HG02571 (cell line): ENCODE results near the gene SNX22.

Experiments
- ATAC-seq: cut with Tn5 transposase; IDR thresholded peaks from one replicate; pipeline ENCODE4 v1.9.1; 2021; ENCODE audit warnings: mild to moderate bottlenecking, moderate library complexity; ENCODE audit not compliant: unreplicated experiment

The SNX22 gene

DNA sequence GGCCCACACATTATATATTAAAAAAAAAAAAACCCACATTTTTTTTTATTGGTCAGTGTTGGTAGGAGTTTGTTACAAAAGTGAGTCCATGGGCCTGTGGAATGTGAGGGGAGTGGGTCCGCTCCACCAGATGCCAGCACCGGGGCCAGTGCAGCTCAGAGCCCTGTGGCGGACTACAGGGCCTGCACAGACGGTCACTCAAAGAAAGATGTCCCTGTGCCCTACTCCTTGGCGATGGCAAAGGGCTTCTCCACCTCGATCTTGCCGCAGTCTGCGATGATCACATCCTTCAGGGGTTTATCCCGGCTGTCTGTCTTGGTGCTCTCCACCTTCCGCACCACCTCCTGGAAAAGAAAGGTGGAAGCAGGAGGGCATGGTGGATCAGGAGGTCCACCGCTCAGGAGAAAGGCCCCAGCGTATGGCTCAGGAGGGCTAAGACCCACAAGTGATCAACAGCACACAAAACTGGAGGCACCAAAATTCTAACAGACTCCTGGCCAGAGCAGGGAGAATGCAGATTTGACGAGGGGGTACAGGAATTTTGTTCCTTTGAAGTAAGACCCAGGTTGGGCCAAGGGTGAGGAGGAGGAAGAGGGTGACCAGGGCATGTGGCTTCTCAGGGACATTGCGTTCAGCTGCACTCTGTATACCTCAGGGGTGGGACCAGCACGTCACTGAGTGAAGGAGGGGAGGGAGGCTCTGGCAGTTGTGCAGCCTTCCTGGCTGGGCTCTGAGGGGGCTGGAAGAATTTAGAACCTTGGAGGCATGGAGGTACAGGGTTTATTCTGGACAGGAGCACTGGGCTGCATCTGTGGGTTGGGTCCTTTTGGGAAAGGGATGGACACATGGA is 4.5 kb downstream of the SNX22 start:
- no peak for ATAC-seq

DNA sequence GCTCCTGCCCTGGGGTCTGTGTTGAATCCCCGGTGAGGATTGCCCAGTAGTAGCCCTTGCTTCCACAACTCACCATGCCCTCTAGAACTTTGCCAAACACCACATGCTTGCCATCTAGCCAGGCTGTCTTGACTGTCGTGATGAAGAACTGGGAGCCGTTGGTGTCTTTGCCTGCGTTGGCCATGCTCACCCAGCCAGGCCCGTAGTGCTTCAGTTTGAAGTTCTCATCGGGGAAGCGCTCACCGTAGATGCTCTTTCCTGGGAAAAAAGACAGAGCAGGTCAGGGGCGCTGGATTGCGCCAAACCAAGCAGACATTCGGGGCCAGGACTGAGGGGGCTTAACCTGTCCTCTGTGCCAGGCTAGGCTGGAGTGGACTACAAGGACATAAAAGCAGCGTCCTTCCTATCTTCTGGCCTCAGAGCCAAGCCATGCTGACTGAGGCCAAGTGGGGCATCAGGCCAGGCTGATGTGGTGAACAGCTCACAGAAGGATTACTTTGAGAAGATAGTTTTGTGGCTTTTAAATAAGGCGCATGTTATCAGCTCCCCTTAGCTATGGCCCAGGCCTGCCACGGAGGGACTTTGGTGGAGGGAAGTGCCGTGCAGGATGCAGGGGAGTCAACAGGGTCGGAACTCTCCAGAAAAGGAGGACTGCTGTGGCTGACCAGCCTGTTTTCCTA is 5.3 kb downstream of the SNX22 start:
- ATAC-seq = no peak

DNA sequence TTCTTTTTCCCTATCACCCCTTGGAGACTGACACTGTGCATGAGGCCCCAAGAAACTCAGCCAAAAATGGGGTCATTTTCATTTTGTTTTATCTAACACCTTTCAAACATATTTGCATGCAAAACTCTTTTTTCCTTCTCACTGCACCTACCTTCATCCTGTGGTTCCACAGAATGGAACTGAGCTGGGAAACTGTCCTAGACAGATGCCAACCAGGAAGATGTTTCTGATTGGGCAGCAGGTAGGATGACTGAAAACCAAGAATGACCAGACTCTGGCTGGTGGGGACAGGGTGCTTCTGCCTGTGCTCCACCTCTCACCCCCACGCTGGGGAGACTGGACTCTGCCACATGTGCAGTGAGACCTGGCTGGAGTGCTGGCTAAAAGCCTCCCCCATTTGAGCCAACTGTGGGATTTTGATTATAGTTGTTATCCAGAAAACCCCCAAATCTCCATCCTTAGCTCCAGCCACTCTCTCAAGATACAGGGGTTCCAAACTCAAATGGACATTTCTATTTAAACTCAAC is 6.1 kb downstream of the SNX22 start:
- ATAC-seq = no peak

DNA sequence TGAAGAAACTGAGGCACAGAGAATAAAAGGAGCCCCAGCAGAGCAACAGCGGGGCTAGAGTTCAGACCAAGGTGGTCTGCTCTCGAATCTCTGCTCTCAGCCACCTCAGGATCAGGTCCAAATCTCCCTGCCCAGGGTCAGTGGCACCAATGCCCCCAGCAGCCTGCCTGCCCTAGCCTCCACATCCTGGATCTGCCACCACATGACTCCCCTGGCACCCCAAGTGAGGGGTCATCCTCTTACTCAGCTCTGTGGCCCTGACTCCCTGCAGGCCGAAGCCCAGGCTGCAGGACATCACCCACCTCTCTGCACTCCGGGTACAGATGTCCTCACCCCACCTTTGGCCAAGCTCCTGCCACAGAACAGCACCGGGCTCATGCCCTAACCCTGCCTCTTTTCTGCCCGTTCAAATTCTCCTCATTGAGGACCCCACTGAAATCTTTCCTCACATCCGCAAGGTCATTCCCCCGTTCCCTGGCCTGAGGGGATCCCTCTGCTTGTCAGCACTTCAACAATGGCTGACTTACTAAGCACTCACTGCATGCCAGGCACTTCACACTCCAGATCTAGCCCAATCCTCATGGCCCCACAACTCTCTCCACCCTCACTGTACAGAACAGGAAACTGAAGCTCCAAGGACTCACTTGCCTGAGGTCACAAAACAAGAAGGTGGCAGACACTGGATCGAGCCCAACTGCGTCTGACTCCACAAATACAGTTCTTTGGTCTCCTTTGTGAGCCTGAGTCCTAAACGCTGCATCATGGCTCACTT is 7.0 kb downstream of the SNX22 start:
- no peak for ATAC-seq

DNA sequence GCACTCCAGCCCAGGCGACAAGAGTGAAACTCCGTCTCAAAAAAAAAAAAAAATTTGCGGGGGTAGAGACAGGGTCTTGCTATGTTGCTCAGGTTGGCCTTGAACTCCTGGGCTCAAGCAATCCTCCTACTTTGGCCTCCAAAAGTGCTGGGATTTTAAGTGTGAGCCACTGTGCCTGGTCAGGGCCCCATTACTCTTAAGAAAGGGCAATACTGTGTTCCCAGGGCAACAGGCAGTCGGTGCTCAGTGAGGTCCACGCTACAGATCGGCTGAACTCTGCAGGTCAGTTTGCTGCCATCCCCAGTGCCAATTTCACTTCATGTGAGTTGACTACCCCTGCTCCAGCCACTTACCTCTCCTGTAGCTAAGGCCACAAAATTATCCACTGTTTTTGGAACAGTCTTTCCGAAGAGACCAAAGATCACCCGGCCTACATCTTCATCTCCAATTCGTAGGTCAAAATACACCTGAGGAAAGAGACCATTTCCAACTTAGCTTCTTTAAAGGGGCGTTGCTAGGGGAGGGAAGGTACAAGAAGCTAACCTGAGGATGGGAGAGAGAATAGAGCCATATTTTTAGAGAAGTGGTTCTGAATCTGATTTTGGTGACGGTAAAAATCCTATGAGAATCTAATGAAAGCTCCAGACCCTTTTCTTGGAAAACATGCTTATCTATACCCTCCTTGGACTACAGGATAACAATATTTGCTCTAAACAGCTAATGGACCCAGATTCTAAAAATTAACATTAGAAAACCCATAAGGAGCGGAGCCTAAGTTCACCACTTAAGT is 10.4 kb downstream of the SNX22 start:
- no peak for ATAC-seq

DNA sequence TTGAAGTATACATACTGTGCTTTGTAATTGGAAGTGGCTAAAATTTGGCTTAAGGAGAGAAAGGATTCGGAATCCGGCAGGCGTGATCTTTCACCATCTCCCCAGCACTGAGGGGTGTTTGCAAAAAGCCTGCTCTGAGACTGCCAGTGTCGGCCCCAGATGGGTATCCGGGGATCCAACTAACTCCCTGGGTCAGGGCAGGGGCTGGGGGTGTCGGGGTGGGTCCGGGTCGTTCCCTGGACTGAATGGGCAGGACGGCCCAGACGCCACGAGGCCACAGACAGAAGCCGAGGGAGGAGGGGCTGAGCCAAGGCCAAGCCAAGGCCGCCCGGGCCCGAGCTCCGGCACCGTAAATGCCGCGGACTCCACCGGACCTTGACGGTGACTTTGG is 10.9 kb downstream of the SNX22 start:
- ATAC-seq = peak; percentile 32

DNA sequence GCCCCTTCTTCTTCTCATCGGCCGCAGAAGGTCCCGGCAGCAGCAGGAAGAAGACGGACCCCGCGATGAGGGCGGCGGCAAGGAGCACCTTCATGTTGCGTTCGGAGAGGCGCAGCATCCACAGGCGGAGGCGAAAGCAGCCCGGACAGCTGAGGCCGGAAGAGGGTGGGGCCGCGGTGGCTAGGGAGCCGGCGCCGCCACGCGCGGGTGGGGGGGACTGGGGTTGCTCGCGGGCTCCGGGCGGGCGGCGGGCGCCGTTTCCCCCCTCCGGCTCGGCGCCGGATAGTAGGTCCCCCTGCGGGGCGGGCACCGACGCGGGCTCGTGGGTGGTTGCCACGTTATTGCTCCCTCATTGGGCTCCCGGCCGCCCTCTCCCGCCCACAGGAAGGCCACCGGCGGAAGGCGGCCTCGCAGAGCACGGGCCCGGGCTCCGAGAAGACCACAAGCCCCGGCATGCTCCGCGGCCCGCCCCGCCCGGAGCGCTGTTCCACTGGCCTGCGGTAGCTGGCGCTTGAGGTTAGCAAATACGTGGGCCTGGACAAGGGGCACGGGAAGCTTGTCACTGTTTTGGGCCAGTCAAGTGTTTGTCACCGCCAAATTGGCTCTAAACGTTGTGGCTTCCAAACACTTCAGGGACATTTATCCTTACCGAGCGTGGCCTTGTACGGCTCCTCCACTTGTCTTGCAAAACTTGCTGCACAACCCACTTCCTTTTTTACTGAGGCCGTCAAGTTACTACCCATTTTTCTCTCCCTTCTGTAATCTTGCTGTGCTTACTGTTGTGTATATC is 11.5 kb downstream of the SNX22 start, which contains the start of gene PPIB:
TSS of gene PPIB (minus strand) at position 154 of the 790 bp plus-strand sequence. CDS start at position 118, 36 bp downstream.
- peak; percentile 88 for ATAC-seq

DNA sequence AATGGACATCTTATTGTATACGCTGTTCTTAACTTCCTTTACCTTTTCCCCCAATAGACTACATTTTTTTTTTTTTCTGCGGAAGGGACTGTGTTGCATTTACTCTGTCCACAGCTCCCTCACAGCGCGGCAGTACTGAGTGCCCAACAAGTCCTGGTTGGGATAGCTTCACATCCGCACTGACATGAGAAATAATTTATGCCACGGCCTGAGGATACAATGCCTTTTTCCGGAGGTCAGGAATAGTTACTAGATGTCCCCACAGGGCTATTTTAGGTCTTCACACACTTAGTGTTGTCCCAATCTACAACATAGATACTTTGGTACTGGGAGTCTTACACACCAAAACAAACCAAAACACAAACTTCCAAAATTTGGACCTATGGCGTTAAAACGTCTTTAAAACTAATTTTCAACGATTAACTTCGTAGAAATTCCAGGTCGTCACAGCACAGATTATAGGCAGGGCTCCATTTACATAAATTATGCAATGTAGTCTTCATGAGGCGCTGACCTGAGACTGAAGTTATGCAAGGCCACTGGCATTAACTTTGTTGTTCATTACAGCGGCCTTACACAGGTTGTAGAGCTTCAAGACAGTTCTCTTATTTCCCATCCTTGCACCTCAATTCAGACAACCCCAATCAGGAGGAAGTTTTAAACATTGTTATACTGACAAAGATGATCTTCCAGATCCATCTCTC is 12.3 kb downstream of the SNX22 start:
- ATAC-seq = peak; percentile 2

DNA sequence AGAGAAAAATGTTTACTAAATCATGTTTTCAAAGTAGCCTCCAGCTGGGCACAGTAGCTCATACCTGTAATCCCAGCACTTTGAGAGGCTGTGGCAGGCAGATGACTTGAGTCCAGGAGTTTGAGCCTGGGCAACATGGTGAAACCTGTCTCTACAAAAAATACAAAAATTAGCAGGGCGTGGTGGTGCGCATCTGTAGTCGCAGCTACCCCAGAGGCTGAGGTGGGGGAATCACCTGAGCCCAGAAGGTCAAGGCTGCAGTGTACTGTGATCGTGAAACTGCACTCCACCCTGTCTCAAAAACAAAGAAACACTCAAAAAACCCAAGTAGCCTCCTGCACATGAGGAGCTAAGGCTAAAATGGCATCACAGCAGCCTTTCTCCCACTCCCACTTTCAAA is 12.9 kb downstream of the SNX22 start:
- no peak for ATAC-seq

DNA sequence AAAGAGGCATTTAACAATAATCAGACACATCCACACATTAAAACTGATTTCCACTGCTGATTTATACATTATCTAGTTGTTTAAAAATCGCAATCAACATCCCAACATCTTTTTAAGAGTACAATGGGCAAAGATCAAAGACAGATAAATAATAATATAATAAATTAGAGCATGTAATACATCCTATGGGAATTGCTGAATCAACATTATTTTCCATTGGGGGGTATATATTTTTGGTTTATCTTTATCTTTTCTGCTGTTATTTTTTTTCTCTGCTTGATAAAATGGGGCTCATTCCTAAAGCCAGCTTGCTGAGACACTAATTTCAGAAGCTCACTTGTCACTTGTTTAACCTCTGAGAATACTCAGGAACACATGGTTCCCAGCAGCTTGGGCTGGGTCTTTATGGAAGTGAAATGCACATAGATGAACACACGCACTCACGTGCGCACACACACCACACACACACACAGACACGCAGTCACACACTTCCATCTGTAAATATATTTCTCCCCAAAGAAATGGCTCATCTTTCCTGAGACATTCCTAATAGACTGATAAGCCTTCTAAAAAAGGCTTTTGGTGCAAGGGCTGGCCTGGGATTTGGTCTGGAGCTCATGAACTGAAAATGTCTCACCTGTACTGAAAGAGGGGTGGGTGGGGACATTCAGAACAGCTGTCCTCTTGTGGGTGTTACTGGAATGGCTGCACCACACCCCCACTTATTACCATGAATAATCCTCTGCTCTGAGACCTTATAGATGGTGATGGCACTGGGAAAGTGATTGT is 14.8 kb downstream of the SNX22 start:
- ATAC-seq = no peak

DNA sequence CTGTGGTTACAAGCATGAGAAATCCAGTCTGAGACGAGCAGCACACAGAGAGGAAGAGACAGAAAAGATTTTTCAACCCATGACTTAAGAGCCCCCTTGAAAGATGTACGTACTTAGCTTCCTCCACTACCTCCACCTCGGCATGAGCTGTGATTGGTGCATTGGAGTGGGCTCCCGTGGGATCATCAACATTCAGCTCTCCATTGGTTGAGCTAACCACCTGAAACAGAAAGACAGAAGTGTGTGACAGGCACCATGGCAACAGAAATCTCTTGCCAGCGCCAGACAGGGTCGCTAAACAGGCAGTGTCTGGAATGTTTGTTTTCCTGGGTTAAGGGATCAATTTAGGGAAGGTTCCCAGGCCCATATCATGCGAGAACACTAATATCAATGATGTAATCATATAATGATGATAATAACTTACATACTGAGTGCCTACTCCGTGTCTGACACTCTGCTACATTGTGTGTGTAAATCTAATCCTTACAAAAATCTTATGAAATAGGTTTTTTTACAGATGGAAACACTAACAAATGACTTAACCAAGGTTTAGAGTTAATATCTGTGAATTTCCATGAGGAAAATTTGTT is 28.8 kb downstream of the SNX22 start:
- no peak for ATAC-seq

DNA sequence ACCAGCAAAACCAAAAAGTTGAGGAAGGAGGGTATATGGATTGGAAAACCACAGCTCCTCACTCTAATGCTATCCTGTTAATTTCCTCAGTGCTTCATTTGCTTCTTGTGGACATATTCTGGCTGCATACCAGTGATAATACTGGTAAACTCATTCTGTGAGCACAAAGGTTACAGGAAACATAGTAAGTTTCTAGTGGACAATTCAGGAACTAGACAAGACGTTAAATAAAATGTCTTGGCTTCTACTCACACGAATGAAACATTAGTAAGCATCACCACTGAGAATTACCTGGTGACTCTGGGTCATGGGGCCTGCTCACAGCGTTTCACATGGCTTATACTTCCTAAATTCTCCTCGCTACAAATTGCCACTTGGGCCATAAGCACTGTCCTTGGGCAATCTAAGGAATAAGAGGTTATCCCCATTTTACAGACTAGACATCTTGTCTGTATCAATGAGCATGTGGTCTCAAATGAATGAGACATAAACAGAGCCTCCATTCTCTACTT is 31.4 kb downstream of the SNX22 start:
- ATAC-seq = no peak

DNA sequence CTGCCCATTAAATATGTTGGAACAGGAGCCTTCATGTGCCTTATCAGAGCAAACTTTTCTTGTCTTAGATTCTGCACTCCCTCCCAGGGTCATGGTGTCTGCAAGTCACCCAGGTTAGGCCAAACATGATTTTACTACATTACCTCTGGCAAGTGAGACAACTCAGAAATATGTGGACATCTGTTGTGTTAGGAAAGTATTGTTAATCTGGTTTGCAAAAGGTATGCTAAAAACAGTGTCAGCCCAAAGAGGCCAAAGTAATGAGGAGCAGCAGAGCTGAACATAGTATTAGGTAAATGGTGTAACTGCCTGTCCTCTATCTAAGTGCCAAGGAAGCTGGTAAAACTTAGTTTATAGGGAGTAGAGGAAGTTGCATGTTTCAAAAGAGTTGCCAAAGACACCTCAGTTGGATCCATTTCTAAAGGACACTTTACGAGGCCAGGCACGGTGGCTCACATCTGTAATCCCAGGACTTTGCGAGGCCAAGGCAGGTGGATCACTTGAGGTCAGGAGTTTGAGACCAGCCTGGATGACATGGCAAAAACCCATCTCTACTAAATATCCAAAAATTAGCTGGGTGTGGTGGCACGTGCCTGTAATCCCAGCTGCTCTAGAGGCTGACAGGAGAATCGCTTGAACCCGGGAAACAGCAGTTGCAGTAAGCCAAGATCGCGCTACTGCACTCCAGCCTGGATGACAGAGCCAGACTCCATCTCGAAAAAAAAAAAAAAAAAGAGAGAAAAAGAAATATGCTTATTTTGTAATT is 33.8 kb downstream of the SNX22 start:
- no peak for ATAC-seq

DNA sequence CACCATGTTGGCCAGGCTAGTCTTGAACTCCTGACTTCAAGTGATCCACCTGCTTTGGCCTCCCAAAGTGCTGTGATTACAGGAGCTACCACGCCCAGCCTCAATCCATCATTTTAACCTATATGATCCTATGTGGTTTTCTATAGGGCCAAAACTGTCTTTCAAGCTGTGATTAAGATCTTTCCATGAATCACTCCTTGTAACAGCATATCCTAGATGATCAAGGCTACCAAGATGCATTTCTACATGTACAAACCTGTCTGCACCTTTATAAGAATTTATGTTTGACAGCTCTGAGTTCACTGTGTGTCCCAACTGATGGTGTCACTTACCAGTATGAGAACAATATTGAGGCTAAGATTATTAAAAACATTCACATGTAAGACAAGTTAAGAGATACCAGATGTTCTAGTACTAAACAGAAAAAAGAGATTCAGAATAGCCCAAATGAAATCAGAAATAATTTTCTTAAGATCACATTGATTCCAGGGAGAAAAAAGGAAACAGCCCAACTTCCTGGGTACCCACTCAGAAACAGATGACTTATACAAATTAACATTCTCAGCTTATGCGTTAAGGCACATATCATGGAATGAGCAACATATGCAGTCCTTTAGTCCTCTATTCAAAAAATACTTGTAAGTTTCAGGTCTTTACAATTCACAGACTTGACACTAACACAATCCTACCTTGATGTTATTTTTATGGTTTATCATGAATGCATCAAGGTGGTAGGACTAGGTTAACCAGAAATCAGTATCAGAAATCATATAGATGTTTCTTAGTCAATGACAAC is 36.1 kb downstream of the SNX22 start:
- no peak for ATAC-seq

DNA sequence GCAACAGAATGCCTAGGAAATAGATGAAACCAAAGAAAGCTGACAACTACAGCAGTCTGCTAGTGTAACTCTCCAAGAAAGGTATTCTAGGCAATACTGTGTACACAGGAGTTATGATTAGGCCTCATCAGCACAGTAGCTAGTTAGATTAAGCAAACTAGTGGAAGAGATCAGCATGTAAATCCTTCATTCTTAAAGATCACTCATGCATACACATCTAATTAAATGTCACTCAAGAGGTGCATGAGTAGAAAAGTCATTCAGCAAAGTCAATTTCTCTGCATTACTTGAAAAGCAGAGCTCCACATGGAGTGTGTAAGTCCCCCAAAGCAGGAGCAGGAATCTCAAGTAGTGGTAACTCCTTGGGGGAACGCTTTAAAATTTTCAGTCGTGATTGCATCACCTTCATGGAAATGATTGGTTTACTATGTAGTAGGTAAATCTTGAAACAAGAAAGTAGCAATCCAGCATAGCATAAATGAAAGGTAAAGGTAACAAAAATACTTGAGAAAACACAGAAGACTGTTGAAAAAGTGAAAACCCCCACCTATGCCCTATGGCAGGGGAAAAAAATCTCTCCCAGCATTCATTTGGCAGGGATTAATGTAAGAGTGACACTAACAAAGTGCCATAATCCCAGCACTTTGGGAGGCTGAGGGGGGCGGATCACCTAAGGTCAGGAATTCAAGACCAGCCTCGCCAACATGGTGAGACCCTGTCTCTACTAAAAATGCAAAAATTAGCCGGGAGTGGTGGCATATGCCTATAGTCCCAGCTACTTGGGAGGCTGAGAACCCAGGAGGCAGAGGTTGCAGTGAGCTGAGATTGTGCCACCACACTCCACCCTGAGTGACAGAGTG is 40.7 kb downstream of the SNX22 start:
- ATAC-seq = no peak
